Lower leg skin (tissue), 4 donors: ENCODE results near the gene ALOX5. TPM values are rescaled to one million over a fixed set of nuclear protein-coding genes. Genes with fewer than 3 reads are reported as not detected.

Experiments used
- DNase-seq, 2 donors: peaks; one replicate each; pipeline ENCODE4 v3.0.0-alpha.2; 2019; ENCODE audit warnings: low spot score in 2 of 2
- H3K4me3 ChIP-seq: fragments of 200-600 bp; sonication (generic); 2 replicates; pipeline ENCODE4 v1.5.1; 2017; ENCODE audit warnings: mild to moderate bottlenecking, low read depth; ENCODE audit not compliant: poor library complexity, severe bottlenecking
- CTCF ChIP-seq, 3 donors: fragments of 450-650 bp; IDR thresholded peaks; one replicate each; pipeline ENCODE4 v1.5.1; 2016; ENCODE audit warnings: antibody characterized with exemption in 3 of 3, mild to moderate bottlenecking in 3 of 3, moderate library complexity in 2 of 3
- POLR2A ChIP-seq, 2 donors: fragments of 450-650 bp; IDR thresholded peaks; one replicate each; pipeline ENCODE4 v1.6.1; 2016 to 2017; ENCODE audit warnings: antibody characterized with exemption in 2 of 2, mild to moderate bottlenecking in 1 of 2, moderate library complexity in 1 of 2
- WGBS, 2 donors: methylation state at CpG; one replicate each; pipeline ENCODE4 v1.1.5; 2018; 5-methylcytosine and 5-hydroxymethylcytosine counted together
- intact Hi-C: fragments of 100-400 bp; cut with DNase I; formaldehyde crosslinking; loops from one replicate; pipeline ENCODE4 v1.15.0; 2023; ENCODE audit warnings: low total_unique reads
- total RNA-seq, 4 donors: library from RNA; depleted of rRNA; stranded (reverse); fragments of >200 nt; gene quantifications; one replicate each; pipeline ENCODE4 v1.1.0, GENCODE V29; 2016

The ALOX5 gene
- total RNA-seq, 4 donors from 2014 or later = 7.4 to 16.0 (median 11.9) TPM

- H3K4me3 ChIP-seq = no peak overlapping the region
- intact Hi-C loops = no loop called here
- no peak for TF ChIP-seq CTCF (IDR thresholded peaks at IDR 0.05)
- no peak for TF ChIP-seq POLR2A (IDR thresholded peaks at IDR 0.05)
- no peak for DNase-seq
- WGBS, 2 donors = 68 to 73% methylated on average over 6 of the region's 6 CpGs
Measured at GRCh38 chr10:45370202-45370955, 3.6 kb upstream of the ALOX5 start.

GRCh38 chr10:45371560-45371959, 2.5 kb upstream of the ALOX5 start:
- no peak for DNase-seq
- WGBS, 2 donors = 57 to 60% methylated on average over 4 of the region's 4 CpGs
- H3K4me3 ChIP-seq = no peak overlapping the region
- TF ChIP-seq POLR2A (IDR thresholded peaks at IDR 0.05) (no peak), CTCF (IDR thresholded peaks at IDR 0.05) (no peak)
- intact Hi-C loops = no loop called here

- DNase-seq = no peak
- H3K4me3 ChIP-seq = no peak overlapping the region
- intact Hi-C loops = no loop called here
- TF ChIP-seq CTCF (IDR thresholded peaks at IDR 0.05) (no peak), POLR2A (IDR thresholded peaks at IDR 0.05) (no peak)
- 68 to 79% methylated on average over 9 of the region's 9 CpGs for WGBS, 2 donors
Measured at GRCh38 chr10:45372251-45372951, 1.6 kb upstream of the ALOX5 start.

GRCh38 chr10:45373003-45373575, 927 bp upstream of the ALOX5 start:
- H3K4me3 ChIP-seq = peak overlapping the region; percentile 7
- intact Hi-C loops = no loop called here
- 0 to 1% methylated on average over 16 to 29 of the region's 32 CpGs for WGBS, 2 donors
- DNase-seq = no peak
- TF ChIP-seq POLR2A (IDR thresholded peaks at IDR 0.05) (no peak), CTCF (IDR thresholded peaks at IDR 0.05) (no peak)

- intact Hi-C loops = no loop called here
- WGBS, 2 donors = 13 to 19% methylated on average over 9 to 11 of the region's 51 CpGs
- TF ChIP-seq POLR2A (IDR thresholded peaks at IDR 0.05) (no peak), CTCF (IDR thresholded peaks at IDR 0.05) (no peak)
- DNase-seq = no peak
- H3K4me3 ChIP-seq = peak overlapping the region; percentile 14
Measured at GRCh38 chr10:45374350-45375052, 485 bp downstream of the ALOX5 start.
